Stimulated activated CD8-positive, alpha-beta memory T cell treated with anti-CD3 and anti-CD28 coated beads, Interleukin-7, amount 100 ng/mL, for 24 hours (primary cell): ENCODE results near the gene SCN3A.

Source experiments
- DNase-seq: peaks from one replicate; pipeline ENCODE4 v3.0.0-alpha.2; 2020; ENCODE audit warnings: low read depth

SCN3A gene

DNA sequence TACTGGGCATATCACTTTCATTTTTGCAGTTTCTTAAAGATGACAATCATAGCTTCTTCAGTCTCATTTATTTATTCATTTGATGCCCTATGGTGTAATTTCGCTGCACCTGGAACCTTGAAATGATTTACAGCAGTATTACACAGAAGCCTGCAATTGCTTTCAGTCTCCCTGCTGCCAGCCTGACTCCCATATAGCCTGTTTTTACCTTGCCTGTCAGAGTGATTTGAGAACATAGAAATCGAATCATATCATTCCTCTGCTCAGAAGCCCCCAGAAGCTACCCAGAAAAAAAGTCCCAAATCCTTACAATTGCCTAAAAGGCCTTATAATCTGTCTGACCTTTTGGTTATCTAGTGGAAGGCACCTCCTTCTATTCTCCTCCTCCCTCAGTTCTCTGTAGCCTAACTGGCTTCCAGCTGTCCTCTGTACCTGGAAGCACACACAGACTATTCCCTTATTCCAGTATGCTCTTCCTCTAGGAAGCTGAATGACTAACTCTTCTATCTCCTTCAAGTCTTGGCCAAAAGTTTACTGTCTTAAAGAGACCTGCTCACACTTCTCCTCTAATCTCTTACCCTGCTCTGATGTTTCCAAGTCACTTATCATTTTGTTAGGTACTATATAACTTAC, 12.6 kb downstream of the SCN3A start:
- DNase-seq, result no peak

DNA sequence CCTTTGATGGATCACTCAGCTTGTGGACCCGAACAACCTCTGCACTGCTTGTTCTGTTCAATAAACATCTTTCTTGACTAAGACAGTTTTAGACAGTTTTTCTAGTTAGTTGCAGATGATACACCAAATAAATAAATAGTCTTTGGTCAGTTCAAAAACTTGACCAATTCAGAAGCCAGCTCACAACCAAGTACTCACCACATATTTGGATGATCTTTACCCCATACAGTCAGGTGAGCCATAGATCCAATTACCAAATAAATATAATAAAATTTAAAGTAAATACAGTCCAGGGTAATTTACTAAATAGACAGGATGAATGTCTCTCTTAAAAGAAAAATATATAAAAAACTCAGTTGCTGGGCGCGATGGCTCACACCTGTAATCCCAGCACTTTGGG, 18.2 kb downstream of the SCN3A start:
- DNase-seq, result no peak

DNA sequence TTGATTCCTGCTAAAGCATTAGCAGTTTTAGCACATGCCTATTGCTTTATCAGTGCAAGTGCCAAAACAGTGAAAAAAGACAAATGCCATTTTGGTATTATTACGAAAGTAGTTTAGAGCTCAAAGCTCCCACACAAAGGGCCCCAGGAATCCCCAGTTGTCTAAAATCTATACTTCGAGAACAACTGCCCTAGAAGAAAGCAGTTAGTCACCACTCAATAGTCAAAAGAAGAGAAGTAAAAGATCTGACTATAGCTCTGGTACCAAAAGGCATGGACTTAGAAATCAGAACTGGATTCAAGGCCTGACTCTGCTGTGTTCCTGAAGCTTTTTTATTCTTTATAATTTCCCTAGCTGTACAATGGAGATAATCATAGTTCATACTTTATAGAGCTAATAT, 21.8 kb downstream of the SCN3A start:
- no peak for DNase-seq

DNA sequence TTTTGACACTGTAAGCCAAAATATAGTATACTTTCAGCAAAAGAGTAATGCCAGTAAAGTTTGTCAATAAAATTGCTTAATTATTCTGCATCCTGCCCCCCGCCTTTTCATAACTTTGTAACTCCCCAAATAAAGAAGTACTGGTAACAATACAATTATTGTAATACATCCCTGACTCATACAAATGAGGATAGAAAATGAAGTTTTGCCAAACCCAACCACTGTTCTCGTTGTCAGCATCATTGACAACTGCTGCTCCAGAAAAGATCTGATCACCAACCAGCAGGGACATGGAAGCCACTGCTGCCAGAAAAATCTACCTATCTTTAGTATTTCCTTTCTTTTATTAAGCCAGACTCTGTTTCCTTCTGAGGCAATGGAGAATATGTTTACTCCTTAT, 27.1 kb downstream of the SCN3A start:
- DNase-seq, result no peak

DNA sequence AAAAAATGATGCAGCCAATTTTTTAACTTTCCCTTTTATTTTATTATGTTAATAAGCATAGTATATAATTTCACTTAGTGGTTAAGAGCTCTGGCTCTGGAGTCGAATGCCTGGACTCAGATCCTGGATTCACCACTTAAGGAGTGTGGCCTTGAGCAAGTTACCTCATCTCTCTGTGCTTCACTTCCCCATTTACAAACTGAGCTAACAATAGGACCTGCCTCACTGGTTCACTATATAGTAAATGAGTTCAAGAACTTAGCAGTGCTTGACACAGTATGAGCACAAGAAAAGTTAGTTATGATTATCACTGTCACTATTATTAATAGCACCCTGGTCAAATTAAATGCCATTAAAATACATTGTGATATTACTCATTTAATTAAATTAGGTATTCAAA, 30.6 kb downstream of the SCN3A start:
- no peak for DNase-seq

DNA sequence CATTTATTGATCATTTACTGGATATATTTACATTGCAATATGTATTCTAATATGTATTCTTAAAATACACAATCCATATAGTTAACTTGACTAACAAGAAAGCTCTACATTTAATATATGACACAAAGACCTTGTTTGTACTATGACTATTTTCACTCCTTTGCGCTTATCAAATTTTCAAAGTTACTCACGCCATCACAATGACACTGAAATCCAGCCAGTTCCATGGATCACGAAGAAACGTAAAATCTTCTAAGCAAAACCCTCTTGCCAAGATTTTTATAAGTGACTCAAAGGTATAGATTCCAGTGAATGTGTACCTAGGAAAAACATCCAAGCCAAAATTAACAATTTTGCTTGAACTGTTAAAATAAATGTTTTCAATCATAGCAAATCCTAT, 39.6 kb downstream of the SCN3A start:
- no peak for DNase-seq

DNA sequence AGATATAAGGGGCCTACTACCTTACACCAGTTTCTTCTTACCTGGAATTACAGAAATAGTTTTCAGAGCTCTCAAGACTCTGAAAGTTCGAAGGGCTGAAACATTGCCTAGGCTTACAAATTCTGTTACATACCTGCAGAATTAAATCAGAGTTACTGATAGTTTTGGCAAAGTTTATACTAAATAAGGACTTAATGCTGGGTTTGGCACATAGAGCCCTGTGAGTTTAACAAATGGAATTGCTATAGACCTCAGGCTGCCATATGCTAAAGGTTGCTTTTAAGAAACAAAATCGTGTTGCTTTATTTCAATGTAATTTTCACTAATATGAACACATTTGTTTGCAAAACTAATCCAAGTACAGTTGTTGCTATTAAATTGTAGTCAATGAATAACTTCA, 40.1 kb downstream of the SCN3A start:
- DNase-seq, result no peak

DNA sequence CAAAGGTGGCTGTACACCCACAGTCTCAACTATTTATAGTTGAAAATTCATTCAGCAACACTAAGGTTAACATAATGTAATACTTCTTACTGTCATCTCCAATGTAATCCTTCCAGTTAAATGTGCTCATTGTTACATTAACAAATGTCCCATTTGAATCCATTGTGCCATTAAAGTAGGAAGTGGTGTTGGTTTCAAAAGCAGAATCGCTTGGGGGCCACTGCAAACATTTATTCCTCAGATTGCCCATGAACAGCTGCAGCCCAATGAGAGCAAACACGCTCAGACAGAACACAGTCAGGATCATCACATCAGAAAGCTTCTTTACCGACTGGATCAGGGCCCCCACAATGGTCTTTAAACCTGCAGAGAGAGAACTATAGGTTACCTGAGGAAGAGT, 41.4 kb downstream of the SCN3A start:
- DNase-seq, result no peak

DNA sequence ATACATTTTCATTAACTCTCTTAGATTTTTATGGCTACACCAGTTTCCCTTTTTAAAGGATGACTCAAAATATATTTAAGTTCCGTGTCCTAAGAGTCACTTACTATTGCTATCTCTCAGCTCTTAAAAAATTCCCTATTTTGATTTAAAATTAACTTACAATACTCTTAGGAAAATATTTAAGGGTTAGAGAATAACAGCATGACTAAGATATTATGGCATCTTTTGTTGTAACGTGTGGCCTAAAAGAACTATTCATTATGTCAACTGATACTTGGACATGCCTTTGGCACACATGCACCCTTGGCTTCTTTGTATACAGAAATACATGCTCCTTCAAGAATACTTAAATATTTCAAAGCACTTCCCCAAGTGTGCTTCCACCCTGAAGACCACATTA, 42.3 kb downstream of the SCN3A start:
- no peak for DNase-seq

DNA sequence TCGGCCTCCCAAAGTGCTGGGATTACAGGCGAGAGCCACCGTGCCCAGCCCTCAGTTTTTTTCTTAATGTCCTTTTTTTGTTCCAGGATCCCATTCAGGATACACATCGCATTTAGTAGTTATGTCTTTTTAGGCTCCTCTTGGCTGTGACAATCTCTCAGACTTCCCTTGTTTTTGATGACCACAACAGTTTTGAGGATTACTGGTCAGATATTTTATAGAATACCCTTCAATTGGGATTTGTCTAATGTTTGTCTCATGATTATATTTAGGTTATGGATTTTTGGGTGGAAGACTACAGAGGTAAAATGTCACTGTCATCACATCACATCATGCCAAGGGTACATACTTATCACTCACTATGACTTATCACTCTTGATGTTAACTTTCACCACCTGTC, 46.7 kb downstream of the SCN3A start:
- no peak for DNase-seq

DNA sequence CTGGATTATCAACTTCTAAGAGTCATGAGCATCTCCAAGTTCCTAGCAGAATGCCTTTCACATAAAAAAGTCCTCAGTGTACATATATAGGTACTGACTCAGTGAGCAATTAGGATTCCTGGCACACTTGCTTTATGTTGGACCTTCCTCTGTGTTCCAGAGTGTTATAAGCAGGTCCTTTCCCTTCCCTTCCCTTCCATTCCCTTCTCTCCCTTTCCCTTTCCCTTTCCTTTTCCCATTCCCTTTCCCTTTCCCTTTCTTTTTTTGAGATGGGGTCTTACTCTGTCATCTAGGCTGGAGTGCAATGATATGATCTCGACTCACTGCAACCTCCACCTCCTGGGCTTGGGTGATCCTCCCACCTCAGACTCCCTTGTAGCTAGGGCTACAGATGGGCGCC, 48.7 kb downstream of the SCN3A start:
- no peak for DNase-seq

DNA sequence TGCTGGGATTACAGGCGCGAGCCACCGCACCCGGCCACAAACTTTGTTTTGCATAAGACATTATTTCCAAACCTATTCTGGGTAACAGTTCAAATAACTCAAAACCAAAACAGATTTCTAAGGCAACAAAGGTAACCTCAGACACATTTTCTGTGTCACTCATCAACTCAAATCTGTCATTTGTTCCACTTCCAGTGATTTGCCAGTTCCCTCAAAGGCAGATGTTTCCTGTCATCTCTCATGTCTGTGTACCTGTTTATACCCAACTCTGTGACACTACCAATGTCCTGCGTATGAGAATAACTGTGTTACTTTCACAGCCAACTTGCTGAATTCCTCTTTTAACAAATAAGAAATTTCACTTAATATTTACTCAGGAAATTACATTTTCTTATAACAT, 54.4 kb downstream of the SCN3A start:
- no peak for DNase-seq

DNA sequence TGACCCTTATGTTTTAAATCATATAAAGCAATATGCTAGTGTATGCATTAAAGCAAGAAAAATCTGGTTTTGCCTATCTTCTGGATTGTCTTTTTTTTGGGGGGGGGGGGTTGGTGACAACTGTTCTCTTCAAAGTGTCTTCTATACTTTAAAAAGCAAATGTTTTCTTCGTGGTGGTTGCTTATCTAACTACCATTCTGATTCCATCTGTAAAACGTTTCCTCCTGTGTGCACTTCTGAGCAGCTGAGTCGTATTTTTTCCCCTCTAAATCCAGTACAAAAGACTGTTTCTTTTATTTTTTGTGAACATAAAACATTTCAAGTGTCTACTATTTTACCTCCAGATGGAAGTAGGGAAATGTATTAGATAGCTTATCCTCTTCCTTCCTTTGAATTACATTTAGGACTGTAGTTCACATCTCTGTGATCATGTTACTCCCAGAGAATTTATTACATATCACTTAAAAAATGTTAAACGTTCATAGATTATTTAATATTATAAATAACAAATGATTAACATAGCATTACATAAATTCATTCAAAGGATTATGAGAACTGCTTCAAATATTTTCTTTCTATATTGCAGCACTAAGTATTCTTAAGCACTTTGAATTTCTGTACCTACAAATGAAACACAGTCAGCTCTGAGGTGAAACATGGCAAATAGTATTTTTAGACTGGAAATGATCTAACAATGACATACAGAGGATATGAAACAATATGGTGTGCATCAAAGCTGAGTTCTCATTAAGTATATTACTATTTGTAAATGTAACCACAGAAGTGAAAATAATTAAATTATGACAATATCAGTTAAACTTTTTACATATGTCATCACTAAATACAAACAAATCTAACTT, 56.4 kb downstream of the SCN3A start:
- no peak for DNase-seq

DNA sequence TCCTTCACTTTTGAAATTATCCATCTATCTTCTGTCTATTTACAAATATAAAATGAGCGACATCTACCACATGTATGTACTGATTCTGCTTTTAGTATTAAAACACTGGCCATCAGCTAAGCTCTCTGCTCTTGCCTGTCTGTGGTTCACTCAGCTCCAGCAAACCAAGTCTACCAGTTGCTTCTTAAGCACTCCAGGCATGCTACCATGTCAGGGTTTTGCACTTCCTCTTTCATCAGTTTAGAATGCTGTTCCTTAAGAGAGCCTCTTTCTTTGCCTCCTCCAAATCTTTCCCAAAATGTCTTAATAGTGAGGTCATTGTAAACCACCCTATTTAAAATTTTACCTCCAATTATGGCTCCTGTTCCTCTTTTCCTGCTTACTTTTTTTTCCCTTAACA, 59.5 kb downstream of the SCN3A start:
- DNase-seq, result no peak

DNA sequence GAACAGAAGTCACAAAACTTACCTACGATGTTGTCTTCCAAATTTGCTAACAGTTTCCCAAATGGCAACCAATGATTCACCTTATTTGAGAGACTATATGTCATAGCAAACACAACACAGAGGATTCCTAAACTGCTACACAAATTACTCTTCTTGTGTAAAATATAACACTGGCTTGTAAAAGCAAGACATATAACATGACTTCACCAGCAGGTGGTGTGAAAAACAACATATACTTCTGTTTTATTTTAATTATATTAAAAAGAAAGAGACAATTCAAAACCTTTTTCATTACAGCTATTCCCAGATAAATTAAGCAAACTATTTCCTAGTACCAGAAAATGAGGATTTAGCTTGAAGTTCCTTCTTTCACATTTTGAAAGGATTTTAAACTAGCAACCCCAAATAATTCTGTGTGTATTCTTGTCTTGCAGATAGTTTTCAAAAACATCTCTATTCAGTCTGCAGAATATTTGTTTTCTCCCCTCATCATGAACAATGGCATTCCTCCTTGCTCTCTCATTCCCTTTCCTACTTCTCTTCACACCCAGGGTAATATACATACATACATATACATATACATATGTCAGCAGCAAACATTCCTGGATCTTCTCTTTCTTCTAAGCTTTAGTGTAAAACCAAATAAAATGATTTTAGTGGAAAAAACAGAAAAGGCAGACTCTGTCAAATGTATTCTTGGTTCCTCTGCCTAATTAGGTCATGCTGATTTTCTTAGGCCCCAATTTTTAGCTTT, 62.1 kb downstream of the SCN3A start:
- DNase-seq, result no peak

DNA sequence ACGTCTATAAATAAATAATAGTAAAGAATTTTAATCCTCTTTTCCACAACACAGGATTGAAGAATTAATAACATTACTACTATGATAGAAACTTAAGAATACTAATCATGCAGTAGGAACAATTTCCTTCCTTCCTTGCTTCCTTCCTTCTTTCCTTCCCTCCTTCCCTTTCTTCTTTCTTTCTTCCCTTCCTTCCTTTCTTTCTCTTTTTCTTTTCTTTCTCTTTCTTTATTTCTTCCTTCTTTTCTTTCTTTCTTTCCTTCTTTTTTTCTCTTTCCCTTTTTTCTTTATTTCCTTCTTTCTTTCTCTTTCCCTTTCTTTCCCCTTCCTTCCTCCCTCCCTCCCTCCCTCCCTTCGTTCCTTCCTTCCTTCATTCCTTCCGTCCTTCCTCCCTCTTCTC, 77.6 kb downstream of the SCN3A start:
- DNase-seq, result no peak

DNA sequence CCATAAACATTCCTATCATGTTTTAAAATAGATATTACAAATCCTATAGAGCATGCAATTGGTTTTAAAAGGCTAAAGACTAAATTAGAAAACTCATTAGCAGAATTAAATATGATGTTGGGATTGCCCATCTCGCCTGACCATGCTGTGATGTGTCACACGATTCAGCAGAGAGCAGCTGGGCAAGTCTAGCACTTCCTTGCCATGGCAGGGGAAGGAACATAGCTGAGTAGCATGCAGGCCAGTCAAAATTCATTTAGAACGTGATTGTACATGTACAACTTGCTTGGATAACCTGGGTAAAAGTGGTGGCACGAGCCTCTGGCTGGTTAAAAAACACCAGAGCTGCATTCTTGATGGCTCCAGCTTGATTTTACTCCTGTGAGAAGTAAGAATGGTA, 81.3 kb downstream of the SCN3A start:
- no peak for DNase-seq

DNA sequence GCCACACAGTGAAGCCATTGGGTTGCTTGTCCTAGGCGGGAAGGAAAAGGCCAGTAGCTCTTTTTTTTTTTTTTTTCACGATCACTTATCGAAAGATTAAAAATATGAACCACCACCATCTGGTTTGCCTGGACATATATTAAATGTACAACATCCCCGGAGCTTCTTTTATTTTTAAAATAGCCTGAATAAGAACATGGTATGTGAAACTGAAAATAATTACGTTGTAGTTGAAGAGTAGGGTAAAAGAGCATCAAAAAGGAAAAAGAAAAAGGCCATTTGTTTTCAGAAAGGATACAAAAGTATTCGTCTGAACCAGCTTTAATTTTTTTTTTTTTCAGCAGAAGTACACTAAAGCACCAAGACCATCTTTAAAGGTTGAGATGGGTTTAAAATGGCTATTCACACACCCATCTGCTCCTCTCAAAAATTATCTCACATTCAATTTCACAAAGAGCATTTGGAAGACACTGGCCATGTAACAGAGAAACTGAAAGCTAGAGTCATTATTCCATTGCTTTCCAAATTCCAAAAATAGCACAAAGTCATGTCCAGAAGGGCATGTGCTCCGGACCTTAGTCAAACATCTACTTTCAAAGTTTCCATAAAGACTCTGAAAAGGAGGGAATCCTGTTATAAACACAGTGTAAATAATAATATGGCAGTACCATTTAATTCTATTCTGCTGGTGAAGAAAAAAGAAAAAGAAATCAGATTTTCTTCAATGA, 82.9 kb downstream of the SCN3A start:
- no peak for DNase-seq

DNA sequence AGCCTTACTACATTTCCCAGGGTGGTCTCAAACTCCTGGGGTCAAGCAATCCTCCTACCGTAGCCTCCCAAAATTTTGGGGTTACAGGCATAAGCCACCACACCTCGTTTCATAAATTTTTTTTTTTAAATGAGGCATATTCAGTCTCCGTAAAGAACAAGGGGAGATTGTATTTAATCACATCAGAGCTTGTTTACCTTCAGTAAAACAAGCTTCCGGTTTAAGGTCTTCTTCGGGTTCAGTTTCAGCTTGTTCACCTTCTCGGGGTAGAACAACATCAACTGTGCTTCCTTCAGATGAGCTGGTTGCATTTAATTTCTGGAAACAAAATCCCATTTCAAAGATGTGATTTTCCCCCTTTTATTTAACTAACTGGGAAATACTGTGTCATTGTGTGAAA, 88.6 kb downstream of the SCN3A start:
- no peak for DNase-seq

DNA sequence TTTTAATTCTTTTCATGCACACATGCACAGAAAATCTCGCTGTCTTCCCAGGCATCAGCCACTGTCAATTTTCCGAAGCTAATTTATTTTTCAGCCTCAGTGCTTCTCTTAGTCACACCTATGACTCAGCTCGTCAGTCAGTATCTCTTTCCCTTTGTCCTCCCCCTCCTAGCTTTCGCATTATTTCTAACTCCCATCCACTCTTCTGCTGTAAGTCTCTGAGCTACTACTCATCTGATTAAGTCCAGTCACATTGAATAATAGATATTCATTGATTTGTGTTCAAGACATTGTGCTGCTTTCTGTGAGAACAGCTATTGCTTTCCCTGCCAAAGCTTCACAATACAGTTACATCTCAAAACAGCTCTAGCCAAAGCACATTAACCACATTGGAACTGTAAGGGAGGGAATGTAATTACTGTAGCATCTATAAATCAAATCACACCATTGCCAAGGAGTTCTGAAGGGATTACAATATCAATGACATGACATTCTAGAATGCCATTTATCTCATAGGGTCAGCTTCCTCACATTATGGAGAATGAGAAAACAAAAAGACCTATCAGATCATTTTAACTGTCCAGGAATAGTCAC, 89.4 kb downstream of the SCN3A start:
- no peak for DNase-seq

DNA sequence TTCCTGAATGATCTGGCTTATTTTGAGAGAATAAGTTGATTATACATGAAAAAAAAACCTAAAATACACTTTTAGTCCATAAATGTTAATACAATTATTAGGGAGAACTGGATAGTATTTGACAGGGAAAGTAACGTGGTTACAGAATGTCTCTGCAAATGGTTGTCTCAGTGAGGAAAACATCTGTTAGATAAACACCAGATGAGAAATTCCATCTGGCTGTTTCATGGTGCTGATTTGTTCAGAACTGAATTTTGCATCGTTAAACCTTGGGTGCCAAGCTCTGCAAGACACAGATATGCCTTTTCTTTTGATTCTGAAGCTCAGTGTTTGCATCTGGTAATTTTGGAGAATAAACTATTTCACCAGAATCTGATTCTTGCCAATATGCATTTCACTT, 90.4 kb downstream of the SCN3A start:
- no peak for DNase-seq

DNA sequence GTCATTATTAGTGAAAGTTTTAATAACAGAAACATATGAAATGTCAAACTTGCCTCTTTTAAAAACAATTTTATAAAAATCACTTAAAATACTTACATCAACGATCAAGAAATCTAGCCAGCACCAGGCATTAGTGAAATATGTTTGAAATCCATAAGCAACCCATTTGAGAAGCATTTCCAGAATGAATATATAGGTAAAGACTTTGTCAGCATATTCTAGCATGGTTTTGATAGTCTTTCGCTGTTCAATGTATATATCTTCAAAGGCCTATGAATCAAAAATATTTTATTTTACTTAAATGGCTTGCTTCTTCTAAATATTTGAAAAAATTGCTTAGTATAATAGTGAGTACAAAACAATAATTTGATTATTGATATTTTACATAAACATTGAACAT, 91.1 kb downstream of the SCN3A start:
- DNase-seq, result no peak
